HG03135 (cell line): ENCODE data around the gene MSI2.

ENCODE experiments used
- ATAC-seq: cut with Tn5 transposase; IDR thresholded peaks from one replicate; pipeline ENCODE4 v1.9.1; 2021; ENCODE audit warnings: mild to moderate bottlenecking, moderate library complexity; ENCODE audit not compliant: unreplicated experiment

The MSI2 gene

GRCh38 chr17:57245786-57246185, 10.5 kb upstream of the MSI2 start:
- ATAC-seq = no peak

- ATAC-seq = no peak
Measured at GRCh38 chr17:57246257-57246656, 10.1 kb upstream of the MSI2 start.

- ATAC-seq = no peak
Measured at GRCh38 chr17:57247261-57247660, 9.1 kb upstream of the MSI2 start.

GRCh38 chr17:57247913-57248312, 8.4 kb upstream of the MSI2 start:
- no peak for ATAC-seq

- no peak for ATAC-seq
Measured at GRCh38 chr17:57249520-57249919, 6.8 kb upstream of the MSI2 start.

GRCh38 chr17:57251211-57251787, 5.0 kb upstream of the MSI2 start:
- no peak for ATAC-seq

- no peak for ATAC-seq
Measured at GRCh38 chr17:57253362-57254065, 2.8 kb upstream of the MSI2 start.

- ATAC-seq = no peak
Measured at GRCh38 chr17:57255182-57255775, 1.0 kb upstream of the MSI2 start.

GRCh38 chr17:57256708-57257112, 387 bp downstream of the MSI2 start:
- no peak for ATAC-seq

- ATAC-seq = no peak
Measured at GRCh38 chr17:57257195-57257894, 1.0 kb downstream of the MSI2 start.

GRCh38 chr17:57257895-57258851, 1.9 kb downstream of the MSI2 start:
- no peak for ATAC-seq

GRCh38 chr17:57259306-57259705, 3.0 kb downstream of the MSI2 start:
- ATAC-seq = no peak

GRCh38 chr17:57259817-57260216, 3.5 kb downstream of the MSI2 start:
- no peak for ATAC-seq

GRCh38 chr17:57260325-57261083, 4.2 kb downstream of the MSI2 start:
- ATAC-seq = no peak

- ATAC-seq = no peak
Measured at GRCh38 chr17:57261084-57261461, 4.8 kb downstream of the MSI2 start.

- no peak for ATAC-seq
Measured at GRCh38 chr17:57262557-57262956, 6.2 kb downstream of the MSI2 start.

- ATAC-seq = no peak
Measured at GRCh38 chr17:57264250-57264649, 7.9 kb downstream of the MSI2 start.

- ATAC-seq = no peak
Measured at GRCh38 chr17:57264776-57265175, 8.5 kb downstream of the MSI2 start.

- no peak for ATAC-seq
Measured at GRCh38 chr17:57266902-57267311, 10.6 kb downstream of the MSI2 start.

GRCh38 chr17:57268181-57268580, 11.9 kb downstream of the MSI2 start:
- no peak for ATAC-seq
